KOPT-K1 (cell line): Measurements from ENCODE around the gene ERC1.

Experiments
- H3K27ac ChIP-seq: fragments of 200-600 bp; sonication (generic); 2 replicates; pipeline ENCODE4 v1.5.1; 2016; ENCODE audit warnings: antibody characterized with exemption, mild to moderate bottlenecking, low read depth, low read length; ENCODE audit not compliant: poor library complexity, severe bottlenecking
- H3K36me3 ChIP-seq: fragments of 200-600 bp; sonication (generic); 2 replicates; pipeline ENCODE4 v1.5.1; 2017; ENCODE audit warnings: antibody characterized with exemption, mild to moderate bottlenecking, low read length, moderate library complexity; ENCODE audit not compliant: insufficient read depth
- H3K9me3 ChIP-seq: fragments of 200-600 bp; sonication (generic); 2 replicates; pipeline ENCODE4 v1.5.1; 2017; ENCODE audit warnings: antibody characterized with exemption, low read length, mild to moderate bottlenecking; ENCODE audit not compliant: insufficient read depth, poor library complexity, severe bottlenecking

The ERC1 gene

DNA sequence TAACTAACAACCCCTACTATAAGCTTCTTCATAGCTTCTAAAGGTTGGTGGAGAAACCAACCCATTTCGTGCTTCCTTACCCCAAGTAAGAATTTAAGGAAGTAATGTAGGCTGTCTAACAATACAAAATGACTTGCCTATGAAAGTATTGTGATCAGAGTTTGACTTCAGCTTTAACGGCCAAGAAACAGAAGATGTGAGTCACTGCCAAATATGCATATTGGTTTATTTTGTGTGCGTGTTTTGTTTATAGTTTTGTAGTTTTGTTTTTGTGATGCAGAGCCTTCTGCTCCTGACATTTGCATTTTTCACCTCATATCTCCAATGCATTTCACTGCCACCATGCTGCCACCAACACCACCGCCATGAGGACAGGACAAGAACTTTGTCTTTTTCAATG, 457.3 kb downstream of the ERC1 start:
- Histone ChIP-seq H3K27ac (no peak overlapping the region), H3K36me3 (no peaks in the 10 kb centered on the region), H3K9me3 (no peaks in the 10 kb centered on the region)

DNA sequence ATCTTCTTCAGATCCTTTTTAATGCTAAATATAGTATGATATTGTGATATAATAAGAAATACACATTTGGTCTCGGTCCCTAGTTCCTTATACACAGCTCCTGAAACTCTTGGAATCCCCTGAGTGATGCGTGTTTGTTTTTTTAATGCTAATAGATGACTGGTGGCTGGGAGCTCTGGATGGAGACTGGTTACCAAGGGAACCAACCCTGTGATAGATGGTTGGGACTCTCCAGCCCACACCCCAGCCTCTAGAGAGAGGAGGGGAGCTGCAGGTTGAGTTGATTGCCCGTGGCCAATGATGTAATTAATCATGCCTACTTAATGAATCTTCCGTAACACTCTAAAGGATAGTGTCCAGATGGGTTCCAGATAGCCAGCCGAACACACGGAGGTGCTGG, 462.8 kb downstream of the ERC1 start:
- H3K36me3 ChIP-seq = no peaks in the 10 kb centered on the region
- no peaks in the 10 kb centered on the region for H3K9me3 ChIP-seq
- H3K27ac ChIP-seq = no peak overlapping the region

DNA sequence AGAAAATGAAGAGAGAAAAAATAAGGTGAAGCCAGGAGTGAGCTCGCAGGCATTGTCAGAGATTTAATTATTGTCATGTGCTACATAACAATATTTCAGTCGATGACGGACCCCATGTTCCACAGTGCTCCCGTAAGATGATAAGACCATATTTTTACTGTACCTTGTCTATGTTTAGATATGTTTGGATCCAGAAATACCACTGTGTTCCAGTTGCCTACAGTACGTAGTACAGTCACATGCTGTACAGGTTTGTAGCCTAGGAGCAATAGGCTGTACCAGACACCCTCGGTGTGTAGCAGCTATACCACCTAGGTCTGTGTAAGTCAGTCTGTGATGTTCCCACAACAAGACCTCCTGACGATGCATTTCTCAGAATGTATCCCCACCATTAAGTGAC, 465.9 kb downstream of the ERC1 start:
- H3K27ac ChIP-seq = no peak overlapping the region
- no peaks in the 10 kb centered on the region for H3K36me3 ChIP-seq
- peaks cover 11% of the 10 kb centered on the region for H3K9me3 ChIP-seq

DNA sequence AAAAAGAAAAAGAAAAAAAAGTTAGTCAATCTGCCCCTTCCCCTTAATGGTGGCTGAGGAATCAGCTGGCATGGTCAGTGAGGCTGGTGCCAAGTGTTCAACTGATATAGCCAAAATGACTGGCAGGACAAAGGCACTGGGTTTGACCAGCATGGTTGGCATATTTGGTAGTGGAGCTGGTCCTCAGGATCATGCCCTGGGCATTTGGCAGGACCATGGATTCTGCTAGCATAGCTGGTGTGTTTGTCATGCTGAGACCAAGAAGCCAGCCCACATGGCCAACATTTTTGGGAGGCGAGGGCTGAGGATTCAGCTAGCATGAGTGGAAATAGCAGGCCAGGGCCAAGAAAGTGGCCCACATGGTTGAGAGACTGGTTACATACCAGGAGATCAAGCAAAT, 466.9 kb downstream of the ERC1 start:
- no peak overlapping the region for H3K27ac ChIP-seq
- no peaks in the 10 kb centered on the region for H3K36me3 ChIP-seq
- H3K9me3 ChIP-seq = peaks cover 14% of the 10 kb centered on the region

DNA sequence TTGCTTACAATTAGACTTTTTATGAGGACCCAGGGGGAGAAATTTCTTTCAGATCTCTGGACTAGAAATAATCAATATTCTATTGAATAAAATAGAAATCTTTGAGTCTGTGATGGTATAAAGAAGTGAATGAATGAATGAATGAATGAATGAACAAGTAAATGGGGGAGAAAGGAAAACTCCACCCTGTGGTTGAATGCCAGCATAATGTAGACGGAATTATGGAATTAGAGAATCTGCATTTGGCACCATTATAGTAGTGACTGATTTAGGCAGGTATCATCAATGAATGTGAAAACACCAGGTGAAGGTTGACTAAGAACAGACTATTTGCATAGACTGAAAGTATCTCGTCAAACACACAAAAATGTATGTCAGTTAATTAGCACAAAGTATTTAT, 468.3 kb downstream of the ERC1 start:
- no peaks in the 10 kb centered on the region for H3K36me3 ChIP-seq
- H3K27ac ChIP-seq = no peak overlapping the region
- peaks cover 14% of the 10 kb centered on the region for H3K9me3 ChIP-seq

DNA sequence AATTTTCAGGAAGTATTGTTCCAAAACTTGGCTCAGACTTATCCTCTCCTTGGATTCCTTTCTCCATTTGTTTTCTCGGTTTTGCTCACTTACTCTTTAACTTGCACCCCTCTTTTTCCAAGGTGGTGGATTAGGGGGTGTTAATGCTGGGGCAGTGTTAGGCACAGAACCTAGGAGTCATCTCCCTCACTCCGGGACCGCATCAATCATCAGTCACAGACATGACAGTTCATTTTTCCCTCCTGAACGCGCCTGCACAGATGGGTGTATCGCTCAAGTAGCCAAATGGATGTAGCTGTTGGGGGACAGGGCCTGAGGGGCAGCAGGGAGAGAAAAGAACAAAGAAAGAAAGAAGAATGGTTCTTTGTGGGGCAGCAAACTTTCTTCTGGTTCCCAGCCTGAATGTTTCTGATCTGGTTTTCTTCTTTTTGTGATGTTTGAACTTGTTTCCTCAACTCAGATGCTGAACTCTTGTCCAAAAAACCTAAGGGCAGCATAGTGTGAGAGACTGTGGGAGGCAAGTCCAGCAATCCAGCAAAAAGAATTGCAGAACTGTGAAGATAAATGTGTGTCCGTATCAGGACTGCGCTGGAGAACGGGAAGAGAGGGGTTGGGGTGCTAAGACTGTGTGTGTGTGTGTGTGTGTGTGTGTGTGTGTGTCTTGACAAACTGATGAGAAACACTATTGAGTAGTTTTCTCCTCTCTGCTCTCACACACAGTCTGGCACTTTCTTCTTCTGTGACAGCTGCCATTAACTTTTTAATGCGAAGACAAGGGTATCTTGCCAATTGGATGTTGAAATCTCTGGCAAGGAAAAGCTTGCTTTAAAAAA, 472.3 kb downstream of the ERC1 start:
- Histone ChIP-seq H3K36me3 (no peaks in the 10 kb centered on the region), H3K9me3 (peaks cover 14% of the 10 kb centered on the region), H3K27ac (no peak overlapping the region)

DNA sequence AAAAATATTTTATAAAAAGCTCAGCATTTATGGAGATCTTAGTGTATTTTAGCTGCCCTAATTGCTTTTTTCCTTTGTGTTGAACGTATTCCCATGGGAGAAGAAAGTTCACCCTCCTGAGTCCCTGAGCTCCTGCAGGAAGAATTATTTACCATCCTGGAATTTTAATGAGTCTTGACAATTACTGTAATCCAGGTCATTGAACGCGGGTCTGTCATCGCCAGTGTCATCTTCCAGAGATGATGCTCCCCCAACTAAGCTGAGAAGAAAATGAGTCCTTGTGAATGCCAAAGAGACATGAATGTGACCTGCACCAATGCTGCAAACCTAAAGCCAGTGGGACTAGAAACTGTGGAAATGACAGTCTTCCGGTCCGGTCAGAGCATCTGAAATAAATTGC, 473.9 kb downstream of the ERC1 start:
- Histone ChIP-seq H3K27ac (no peak overlapping the region), H3K36me3 (no peaks in the 10 kb centered on the region), H3K9me3 (peaks cover 14% of the 10 kb centered on the region)

DNA sequence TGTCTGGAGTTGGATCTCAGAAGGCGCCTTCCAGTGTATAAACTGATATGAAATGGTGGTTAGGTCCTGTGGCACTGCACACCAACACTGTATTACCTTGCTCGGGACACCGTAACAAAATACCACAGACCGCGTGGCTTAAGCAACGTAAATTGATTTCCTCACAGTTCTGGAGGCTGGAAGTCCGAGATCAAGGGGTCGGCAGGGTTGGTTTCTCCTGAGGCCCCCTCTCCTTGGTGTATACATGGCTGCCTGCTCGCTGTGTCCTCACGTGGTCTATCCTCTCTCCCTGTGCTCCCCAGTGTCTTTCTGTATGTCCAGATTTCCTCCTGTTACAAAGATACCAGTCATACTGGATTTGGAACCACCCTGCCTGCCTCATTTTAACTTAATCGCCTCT, 475.0 kb downstream of the ERC1 start:
- H3K27ac ChIP-seq = no peak overlapping the region

DNA sequence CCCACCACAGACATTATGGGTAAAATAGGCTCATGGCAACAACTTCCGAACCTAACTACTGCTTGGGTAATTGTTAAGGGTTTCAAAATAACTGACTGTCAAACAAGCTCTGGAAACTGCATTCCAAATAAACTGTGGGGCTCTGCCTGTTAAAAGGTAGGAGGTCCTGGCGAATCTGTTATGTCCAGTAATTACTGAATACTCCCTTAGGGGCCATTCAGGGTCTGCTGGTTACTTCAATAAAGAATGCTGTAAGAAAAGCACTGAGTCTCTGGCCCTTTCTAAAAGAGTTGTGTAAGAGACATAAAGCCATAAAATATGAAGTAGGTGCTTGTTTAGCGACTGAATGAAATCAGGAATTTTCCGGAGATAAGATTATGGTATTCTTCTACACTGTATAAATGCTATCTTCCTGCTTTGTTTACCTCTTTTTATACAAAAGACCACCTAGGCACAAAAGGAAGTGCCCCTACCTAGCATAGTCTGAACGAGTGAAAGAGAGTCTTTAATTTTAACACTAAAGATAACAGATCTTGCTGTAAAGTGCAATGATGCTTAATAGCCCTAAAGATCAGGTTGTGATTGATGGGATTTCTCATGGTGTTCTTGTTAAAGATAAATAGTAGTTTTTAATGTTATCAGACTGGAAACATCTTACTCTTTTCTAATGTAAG, 475.6 kb downstream of the ERC1 start:
- Histone ChIP-seq H3K36me3 (no peaks in the 10 kb centered on the region), H3K9me3 (peaks cover 6% of the 10 kb centered on the region), H3K27ac (no peak overlapping the region)

More for the DNA sequence above, 475.0 kb downstream of the ERC1 start:
- peaks cover 12% of the 10 kb centered on the region for H3K9me3 ChIP-seq
- H3K36me3 ChIP-seq = no peaks in the 10 kb centered on the region

DNA sequence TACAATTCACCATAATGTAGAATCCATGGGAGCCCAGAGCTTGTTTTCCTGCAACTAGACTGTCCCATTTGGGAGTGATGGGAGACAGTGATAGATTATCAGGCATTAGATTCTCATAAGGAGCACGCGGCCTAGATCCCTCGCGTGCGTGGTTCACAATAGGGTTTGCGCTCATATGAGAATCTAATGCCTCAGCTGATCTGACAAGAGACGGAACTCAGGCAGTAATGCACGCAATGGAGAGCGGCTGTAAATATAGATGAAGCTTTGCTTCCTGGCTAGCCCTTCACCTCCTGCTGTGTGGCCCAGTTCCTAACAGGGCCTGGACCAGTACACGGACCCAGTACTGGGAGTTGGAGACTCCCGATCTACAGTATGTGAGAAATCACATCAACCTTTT, 476.7 kb downstream of the ERC1 start:
- no peak overlapping the region for H3K27ac ChIP-seq
- H3K36me3 ChIP-seq = no peaks in the 10 kb centered on the region
- no peaks in the 10 kb centered on the region for H3K9me3 ChIP-seq

DNA sequence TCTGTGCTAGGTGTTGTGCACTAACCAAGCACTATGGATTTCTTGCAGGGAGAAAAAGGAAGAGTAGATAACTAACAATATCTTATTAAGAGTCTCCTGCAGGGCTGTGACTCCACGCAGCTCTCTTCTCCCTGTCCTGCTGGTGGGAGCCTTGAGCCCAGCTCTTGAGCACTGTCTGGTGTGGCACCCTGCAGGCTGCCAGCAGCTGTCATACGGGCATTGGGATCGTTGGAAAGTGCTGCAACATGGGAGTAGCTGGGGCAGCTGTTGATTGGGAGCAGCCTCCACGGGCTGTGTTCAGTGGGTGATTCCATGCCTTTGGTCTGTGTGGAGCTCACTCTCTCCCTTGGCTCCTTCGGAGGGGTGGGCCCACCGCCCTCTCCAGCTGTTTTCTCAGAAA, 478.0 kb downstream of the ERC1 start:
- Histone ChIP-seq H3K27ac (no peak overlapping the region), H3K9me3 (no peaks in the 10 kb centered on the region), H3K36me3 (no peaks in the 10 kb centered on the region)

DNA sequence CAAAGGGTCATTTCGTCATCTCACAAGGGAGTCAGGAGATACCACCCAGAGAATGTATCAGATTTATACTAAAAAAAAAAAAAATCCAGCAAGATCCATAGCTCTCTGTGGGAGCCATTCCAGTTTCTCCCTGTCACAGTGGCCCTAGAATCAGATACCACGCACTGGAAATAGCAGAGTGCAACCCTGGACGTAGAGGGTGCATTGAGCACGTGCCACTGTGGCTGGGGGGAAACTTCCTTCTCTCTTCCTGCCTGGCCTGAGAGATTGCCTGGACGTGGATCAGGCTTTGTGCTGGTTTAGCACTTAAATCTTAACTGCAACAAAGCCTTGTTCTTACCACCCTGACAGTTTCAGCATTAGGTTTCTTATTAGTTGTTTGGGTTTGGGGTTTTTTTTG, 479.0 kb downstream of the ERC1 start:
- no peak overlapping the region for H3K27ac ChIP-seq
- H3K9me3 ChIP-seq = no peaks in the 10 kb centered on the region
- H3K36me3 ChIP-seq = no peaks in the 10 kb centered on the region

DNA sequence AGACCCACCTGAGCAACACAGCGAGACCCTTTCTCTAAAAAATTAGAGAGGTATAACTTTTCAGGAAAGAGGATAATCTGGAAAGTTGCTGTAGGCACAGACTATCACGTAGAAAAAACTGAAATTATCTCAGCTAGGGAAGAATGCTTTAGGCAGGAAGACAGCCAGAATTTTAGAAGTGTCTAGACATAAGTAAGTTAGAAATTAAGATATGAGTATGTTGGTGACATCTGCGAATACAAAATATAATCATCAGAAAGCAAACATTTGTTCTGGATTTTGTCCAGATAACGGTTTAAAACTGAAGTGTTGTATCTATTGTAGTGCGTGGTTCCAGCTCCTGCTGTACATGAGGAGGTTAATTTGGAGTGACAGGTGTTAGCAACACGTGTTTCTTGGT, 480.2 kb downstream of the ERC1 start:
- H3K36me3 ChIP-seq = no peaks in the 10 kb centered on the region
- no peaks in the 10 kb centered on the region for H3K9me3 ChIP-seq
- no peak overlapping the region for H3K27ac ChIP-seq

DNA sequence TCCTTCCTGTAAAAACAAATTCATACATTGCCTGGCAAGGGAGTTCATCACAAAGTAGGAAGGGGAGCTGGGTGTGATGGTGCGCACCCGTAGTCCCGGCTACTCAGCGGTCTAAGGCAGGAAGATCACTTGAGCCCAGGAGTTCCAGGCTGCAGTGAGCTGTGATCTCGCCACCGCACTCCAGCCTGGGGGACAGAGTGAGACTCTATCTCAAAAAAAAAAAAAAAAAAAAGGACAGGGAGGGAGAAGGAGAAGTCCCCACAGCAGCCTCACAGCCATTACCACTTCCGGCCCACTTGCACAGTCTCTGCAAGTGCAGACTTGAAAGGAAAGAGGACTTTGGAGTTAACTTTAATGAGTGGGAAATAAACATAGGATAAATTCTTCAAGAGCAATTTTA, 482.4 kb downstream of the ERC1 start:
- Histone ChIP-seq H3K9me3 (no peaks in the 10 kb centered on the region), H3K36me3 (no peaks in the 10 kb centered on the region), H3K27ac (no peak overlapping the region)

DNA sequence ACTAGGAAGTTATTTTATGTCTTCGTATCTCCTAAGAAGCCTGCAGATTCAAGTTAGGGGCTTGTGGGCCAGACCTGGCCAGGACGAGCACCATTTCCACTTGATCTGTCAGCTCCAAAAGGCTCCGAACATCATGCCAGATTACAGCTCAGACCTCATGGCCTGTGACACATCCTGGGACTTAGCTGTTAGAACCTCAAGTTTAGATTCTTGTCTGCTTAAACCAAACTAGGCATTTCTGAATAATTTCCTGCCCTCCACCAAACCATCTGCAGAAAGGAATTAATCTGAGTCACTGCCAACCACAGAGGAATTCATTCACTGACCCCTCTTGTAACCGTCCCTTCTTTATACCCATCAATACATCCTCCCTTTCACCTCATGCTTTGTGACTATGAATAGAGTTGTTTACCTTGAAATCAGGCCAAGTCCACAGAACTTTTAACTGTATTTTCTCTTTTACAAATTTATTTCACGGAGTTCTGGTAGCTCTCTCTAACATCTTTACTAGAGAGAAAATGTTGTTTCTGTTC, 483.1 kb downstream of the ERC1 start:
- H3K36me3 ChIP-seq = no peaks in the 10 kb centered on the region
- H3K27ac ChIP-seq = no peak overlapping the region
- no peaks in the 10 kb centered on the region for H3K9me3 ChIP-seq
